Activated naive CD8-positive, alpha-beta T cell treated with anti-CD3 and anti-CD28 coated beads, Interleukin-2, amount 50 U/mL, for 16 hours (primary cell): ENCODE results near the gene SLC35F1.

Experiments
- DNase-seq: peaks from one replicate; pipeline ENCODE4 v3.0.0-alpha.2; 2020; ENCODE audit warnings: low read depth, low spot score

Gene SLC35F1

GRCh38 chr6:118122801-118123200 lies 215.7 kb downstream of the SLC35F1 start:
- DNase-seq = no peak

GRCh38 chr6:118123503-118124037 lies 216.5 kb downstream of the SLC35F1 start:
- DNase-seq = no peak

GRCh38 chr6:118124851-118125250 lies 217.8 kb downstream of the SLC35F1 start:
- DNase-seq = no peak

DNA sequence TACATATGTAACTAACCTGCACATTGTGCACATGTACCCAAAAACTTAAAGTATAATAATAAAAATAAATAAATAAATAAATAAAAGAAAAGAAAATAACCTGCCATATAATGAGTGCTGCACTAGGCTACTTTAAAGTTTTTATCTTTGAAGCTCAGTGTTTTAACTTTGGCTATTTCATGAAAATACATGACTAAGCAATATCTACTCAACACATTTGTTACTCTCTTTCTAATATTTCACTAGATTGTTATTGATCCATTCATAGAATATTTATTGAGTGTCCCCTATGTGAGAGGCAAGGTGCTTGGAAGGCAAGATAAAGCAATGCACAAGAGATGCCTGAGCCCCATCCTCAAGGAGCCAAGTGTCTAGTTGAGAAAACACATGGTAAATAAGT lies 221.7 kb downstream of the SLC35F1 start:
- DNase-seq = no peak

- no peak for DNase-seq
These were observed 227.1 kb downstream of the SLC35F1 start for GRCh38 chr6:118134206-118134605.

GRCh38 chr6:118134736-118135135 lies 227.7 kb downstream of the SLC35F1 start:
- no peak for DNase-seq

- DNase-seq = no peak
These were observed 228.3 kb downstream of the SLC35F1 start for GRCh38 chr6:118135371-118135770.

DNA sequence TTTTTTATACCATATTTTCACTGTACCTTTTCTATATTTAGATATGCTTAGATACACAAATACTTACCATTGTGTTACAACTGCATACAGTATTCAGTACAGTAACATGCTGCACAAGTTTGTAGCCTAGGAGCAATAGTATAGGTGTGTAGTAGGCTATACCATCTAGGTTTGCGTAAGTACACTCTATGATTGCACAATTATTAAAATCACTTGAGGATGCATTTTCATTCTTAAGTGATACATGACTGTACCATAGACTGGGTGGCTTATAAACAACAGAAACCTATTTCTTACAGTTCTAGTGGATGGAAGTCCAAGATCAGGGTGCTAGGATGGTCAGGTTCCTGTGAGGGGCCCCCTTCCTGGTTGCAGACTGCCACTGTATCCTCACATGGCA lies 234.1 kb downstream of the SLC35F1 start:
- DNase-seq = no peak

DNA sequence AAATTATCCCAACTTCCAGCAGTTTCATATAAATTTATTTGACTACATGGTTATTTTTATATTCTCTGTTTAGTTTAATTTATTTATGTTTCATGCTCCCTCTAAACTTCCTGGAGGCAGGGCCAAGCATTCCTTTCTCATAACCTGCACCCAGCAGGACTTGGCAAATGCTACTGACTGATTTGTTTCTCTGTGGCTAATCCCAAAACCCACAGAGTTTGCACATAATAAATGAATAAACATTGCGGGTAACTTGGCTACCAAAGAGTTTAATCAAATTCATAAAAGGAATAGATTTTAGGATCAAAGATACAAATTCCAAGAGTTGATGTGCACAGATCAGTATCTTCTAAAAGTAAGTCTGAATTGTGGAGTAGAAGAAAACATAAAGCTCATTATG lies 239.5 kb downstream of the SLC35F1 start:
- DNase-seq = no peak

DNA sequence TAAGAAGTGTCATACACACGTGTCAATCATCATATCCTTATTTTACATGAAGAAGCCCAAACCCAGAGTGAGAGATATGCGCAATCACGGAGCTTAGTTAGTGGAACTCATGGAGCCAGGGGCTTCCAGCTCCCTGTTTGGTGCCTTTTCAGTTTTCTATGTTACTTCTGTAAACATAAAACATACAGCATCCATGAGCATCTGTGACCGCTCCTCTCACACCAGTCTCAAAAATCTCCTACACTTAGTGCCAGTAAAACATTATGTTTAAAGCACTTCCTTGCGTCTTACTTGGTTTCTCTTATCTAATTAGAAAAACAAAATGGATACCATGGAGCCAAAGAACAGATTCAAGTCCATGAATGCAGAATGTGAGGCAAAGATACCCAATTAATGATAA lies 240.4 kb downstream of the SLC35F1 start:
- DNase-seq = no peak

- no peak for DNase-seq
These were observed 241.5 kb downstream of the SLC35F1 start for GRCh38 chr6:118148561-118148960.

GRCh38 chr6:118152524-118152923 lies 245.5 kb downstream of the SLC35F1 start:
- no peak for DNase-seq

GRCh38 chr6:118161343-118161742 lies 254.3 kb downstream of the SLC35F1 start:
- DNase-seq = no peak

GRCh38 chr6:118163542-118163941 lies 256.5 kb downstream of the SLC35F1 start:
- DNase-seq = no peak

- DNase-seq = no peak
These were observed 258.4 kb downstream of the SLC35F1 start for GRCh38 chr6:118165500-118165899.

- no peak for DNase-seq
These were observed 261.4 kb downstream of the SLC35F1 start for GRCh38 chr6:118168421-118168820.

GRCh38 chr6:118171852-118172251 lies 264.8 kb downstream of the SLC35F1 start:
- DNase-seq = no peak

GRCh38 chr6:118174071-118174470 lies 267.0 kb downstream of the SLC35F1 start:
- no peak for DNase-seq

DNA sequence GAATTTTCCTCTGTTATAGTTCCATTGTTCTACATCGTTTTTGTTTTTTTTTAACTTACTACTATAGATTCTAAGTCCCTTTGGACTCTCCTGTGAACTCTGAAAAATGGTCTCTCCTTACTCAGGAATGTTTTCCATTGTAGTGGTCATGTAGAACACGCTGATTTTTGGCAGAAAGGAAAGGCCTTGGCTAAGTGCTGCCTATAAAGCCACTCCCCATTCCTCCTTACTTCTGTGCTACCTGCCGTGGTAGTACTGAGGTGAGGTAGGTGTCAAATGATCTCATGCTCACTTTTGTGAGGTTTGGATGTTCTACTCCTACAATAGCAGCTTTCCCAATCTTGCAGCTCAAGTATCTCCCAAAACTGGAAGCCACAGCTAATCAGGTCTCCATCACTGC lies 270.7 kb downstream of the SLC35F1 start:
- DNase-seq = no peak

GRCh38 chr6:118179048-118179447 lies 272.0 kb downstream of the SLC35F1 start:
- no peak for DNase-seq

- no peak for DNase-seq
These were observed 279.9 kb downstream of the SLC35F1 start for GRCh38 chr6:118186672-118187567.

DNA sequence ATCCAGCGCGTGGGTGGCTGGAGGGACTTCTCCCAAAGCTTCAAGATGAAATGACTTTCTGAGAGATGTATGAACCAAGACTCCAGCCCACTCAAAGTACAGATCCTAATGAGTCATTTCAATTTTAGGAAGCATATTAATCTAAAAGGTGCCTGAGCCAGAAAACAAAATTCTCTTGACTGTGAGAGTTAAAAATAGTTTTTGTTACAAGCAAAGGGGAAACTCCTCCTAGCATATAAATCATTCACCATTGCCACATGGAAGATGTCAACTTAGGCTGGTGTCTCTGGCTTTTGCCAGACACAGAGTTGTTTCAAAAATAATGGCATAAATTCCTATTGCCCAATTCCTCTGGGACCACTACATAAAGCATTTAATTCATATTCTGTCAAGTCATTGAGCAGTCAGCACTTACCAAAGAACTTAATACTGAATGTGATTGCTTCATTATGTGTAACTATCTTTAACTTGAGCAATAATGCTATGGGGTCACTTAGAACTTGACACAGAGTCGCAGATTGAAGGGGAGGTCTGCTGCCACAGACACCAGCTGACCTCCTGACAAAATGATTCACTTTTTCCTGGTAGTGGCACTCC lies 280.6 kb downstream of the SLC35F1 start:
- DNase-seq = no peak

DNA sequence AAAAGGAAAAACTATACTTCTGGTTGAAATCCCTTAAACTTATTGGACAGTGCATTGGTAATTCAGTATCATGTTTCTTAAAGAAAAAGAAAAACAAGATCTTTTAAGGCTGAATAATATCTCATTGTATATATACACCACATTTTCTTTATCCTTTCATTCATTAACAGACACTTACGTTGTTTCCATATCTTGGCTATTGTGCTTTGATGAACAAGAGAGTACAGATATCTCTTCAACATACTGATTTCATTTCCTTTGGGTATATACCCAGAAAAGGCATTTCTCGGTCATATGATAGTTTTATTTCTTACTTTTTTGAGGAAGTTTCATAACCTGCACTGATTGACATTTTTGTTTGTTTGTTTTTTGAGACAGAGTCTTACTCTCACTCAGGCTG lies 281.5 kb downstream of the SLC35F1 start:
- DNase-seq = no peak
